GM21447 (cell line): ENCODE data around the gene COG7.
"Not testable (repeated sequence)": the region's sequence is repeated elsewhere in the genome, so short reads cannot be mapped to it uniquely, and the experiment has no call there.

Experiments
- ATAC-seq: cut with Tn5 transposase; IDR thresholded peaks from one replicate; pipeline ENCODE4 v1.9.1; 2021; ENCODE audit not compliant: unreplicated experiment

Gene COG7

DNA sequence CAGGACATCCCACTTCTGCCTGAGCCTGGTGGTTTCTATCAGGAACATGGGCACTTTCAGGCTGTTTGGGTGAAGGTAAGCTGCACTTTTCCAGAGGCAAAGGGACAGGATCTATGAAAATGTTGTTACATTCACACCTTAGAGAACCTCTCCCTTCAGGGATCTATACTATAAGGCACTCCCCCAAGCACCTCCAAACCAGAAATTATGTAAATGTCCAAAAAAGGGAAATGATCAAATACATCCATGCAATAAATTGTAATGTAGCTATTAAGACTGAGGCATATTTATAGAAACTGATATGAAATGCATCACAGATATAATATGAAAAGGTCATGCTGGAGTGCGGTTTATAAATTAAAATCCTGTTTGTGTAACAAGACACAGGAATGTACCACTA, 23.3 kb upstream of the COG7 start:
- no peak for ATAC-seq

DNA sequence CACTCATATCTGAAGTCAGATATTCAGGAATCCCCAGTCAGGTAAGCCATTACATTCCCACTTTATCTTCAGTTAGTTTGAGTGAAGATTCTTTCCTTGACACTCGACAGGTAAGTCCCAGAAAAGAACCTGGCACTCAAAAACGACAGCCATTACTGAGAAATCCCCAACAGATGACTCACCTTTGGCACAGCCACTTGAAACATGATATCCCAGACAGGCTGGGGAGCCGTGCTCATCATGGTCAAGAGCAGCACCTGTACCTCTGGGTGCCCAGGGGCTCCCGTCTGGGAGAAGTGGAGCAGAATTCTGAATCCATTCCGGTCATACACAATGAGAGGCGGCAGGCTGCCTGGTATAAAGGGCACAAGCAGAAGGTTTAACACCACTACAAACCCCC, 16.8 kb upstream of the COG7 start:
- ATAC-seq, result no peak

DNA sequence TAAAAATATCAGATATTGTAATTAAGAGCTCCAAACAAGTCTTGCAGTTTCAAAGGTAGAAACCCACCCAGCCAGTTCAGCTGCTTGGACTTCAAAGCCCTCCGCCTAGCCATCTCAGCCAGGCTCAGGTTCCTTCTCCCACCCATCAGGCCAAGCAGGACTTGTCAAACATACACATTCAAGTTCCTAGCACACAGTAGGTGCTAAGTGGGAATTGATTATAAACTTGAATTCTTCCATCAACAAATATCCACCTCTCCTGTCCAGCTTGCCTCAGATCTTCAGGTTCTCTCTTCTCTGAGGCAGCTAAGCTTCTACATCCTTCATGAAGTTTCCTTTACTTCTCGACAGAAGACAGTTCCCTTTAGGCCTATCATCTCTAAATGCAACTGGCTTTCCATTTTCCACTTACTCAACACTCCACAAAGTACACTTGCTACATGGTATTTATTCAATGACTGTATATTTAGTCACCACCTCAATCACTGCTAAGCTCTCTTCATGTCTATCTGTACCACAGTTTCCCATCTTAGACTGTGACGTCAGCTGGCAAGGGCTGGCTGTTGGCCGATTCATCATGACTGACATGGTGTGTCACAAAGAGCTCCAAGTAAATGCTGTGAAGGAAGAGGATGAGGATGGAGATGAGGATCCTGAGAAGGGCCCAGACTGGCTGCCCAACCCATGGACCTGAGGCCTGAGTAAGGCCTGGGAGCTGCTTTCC, 13.3 kb upstream of the COG7 start:
- no peak for ATAC-seq

- ATAC-seq, result no peak
Observed at GRCh38 chr16:23465179-23465578, 12.2 kb upstream of the COG7 start.

DNA sequence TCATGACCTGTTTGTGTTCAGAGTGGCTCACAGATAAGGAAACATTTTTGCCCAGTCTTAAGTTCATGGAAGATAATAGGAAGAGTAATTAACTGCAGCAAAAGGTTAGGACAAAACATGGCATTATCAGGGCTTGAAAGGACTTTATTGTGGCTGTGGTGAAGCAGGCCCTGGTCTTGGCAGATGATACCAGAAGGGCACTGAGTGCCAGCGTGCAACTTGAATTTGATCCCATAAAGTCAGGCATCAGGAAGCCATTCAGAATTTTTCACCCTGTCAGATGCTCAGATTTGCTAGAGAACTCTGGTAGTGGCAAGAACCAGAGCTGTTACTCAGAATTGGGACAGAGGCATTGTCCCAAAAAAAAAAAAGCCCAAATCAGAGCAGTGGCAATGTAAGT, 11.2 kb upstream of the COG7 start:
- no peak for ATAC-seq

GRCh38 chr16:23462994-23463393, 10.0 kb upstream of the COG7 start:
- not testable (repeated sequence) for ATAC-seq

DNA sequence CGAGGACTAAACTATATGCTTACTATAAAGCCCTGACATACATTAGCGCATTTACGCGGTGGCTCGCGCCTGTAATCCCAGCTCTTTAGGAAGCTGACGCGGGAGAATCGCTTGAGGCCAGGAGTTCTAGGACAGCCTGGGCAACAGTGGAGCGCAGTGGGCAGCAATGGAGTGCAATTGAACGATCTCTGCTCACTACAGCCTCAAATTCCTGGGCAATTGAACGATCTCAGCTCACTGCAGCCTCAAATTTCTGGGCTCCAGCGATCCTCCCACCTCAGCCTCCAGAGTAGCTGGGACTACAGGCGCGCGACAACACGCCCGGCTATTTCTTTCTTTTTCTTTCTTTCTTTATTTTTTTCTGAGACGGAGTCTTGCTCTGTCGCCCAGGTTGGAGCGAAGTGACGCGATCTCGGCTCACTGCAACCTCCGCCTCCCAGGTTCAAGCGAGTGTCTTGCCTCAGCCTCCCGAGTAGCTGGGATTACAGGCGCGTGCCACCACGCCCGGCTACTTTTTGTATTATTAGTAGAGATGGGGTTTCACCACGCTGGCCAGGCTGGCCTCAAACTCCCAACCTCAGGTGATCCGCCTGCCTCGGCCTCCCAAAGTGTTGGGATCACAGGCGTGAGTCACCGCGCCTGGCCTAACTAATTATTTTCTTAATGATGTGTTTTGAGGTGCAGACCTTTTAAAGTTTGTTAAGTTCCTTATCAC, 506 bp upstream of the COG7 start:
- ATAC-seq, result peak; percentile 8

DNA sequence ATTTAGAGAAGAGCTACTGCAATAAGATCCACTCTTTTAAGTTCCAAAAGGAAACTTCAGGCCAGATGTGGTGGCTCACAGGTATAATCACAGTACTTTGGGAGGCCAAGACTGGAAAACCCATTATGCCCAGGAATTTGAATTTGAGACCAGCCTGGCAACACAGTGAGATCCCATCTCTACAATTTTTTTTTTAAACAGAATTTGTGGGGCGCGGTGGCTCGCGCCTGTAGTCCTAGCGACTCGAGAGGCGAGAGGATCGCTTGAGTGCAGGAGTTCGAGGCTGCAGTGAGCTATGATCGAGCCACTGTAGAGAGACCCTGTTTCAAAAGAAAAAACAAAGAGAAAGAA, 793 bp downstream of the COG7 start:
- ATAC-seq, result no peak

GRCh38 chr16:23448392-23448791, 4.6 kb downstream of the COG7 start:
- no peak for ATAC-seq

DNA sequence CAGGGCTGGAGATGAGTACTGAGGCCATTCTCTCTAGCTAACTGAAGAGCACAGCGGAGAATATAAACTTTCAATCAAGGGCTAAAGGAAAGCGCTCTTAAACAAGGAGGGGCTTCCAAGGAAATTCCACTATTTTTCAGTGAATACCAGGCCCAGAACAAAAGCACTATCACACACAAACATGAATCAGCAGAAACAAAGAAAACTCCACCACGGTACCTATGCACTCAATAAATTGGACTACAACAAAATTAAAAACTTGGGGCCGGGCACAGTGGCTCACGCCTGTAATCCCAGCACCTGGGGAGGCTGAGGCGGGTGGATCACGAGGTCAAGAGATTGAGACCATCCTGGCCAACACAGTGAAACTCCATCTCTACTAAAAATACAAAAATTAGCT, 15.4 kb downstream of the COG7 start:
- ATAC-seq, result not testable (repeated sequence)

DNA sequence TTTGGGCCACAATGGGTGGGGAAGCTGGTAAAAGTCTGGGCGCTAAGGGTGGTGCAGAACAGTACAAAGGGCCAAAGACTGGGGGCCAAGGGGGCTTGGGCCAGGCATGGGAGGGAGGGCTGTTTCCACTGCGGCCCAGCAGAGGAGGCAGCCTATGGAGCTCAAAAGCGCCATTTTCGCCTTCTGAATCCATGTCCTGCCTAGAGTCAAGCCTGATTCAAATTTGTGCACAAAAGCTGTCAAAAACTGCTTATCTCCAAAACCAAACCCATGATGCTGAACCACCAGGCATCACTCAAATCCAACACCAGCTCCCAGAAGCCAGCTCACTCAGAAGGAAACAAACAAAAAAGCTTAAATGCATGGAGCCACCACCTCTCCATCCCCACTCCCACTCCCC, 16.0 kb downstream of the COG7 start:
- ATAC-seq, result no peak

DNA sequence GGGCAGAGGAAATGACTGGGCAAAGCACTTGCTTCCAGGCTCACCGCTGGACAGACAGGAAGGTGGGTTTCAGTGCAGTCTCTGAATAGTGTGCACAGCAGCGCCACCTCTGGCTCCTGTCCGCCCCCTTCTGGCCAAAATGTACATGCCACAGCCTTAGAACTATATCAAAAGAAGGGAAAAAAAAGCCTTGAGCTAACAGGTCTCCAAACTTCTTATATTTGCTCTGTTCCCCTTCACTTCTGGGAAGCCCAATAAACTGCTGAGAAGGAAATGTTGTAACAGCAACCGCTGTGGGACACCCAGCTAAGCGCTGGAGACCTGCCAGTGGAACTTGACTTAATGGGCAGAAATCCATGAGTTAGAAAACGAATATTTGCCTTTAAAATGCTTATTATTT, 17.5 kb downstream of the COG7 start:
- no peak for ATAC-seq

DNA sequence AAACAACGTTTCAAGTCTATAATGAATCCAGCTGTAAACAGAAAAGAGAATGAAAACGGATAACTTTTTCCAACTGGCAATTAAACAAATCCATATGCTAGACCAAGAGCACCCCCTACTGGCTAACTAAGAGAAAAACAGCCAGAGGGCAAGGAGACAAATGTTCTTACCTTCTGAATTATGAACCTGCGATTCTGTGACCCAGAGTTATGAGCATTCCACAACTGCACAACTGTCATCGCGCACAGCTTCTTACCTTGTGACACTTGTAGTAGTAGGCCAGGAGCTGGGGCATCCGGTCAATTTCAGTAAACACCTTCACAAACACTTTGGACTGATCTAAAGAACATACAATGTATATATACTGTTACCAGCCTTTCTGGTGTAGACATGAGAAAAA, 18.6 kb downstream of the COG7 start:
- ATAC-seq, result no peak

DNA sequence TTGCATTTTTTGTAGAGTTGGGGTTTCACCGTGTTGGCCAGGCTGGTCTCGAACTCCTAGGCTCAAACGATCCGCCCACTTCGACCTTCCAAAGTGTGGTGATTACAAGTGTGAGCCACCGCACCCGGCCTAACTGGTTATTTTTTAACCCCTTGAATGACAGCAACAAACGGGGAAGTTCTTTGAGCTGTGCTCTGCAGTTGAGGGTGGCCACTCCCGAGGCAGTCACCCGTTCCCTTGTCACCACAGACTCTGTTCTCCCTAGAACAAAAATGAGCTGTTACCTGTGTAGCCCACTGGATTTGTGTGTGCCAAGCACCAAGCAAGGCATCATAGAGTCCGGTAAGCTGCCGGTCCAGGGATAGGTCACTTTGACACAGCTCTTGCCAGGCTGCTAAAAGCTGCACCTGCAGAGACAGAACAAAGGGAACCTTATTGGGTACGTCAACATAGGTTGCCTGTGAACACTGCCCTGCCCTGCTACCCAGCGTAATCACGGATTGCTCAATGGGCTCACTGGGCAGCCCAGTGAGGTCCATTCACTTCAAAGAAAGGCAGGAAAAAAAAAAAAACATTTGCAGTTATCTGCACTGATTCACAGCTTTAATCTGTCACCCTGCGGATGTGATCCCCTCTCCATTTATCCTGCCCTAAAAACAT, 19.6 kb downstream of the COG7 start:
- ATAC-seq, result no peak

GRCh38 chr16:23432176-23433128, 20.5 kb downstream of the COG7 start:
- ATAC-seq, result no peak

GRCh38 chr16:23428351-23428750, 24.6 kb downstream of the COG7 start:
- ATAC-seq, result no peak

GRCh38 chr16:23424292-23424958, 28.6 kb downstream of the COG7 start:
- no peak for ATAC-seq

DNA sequence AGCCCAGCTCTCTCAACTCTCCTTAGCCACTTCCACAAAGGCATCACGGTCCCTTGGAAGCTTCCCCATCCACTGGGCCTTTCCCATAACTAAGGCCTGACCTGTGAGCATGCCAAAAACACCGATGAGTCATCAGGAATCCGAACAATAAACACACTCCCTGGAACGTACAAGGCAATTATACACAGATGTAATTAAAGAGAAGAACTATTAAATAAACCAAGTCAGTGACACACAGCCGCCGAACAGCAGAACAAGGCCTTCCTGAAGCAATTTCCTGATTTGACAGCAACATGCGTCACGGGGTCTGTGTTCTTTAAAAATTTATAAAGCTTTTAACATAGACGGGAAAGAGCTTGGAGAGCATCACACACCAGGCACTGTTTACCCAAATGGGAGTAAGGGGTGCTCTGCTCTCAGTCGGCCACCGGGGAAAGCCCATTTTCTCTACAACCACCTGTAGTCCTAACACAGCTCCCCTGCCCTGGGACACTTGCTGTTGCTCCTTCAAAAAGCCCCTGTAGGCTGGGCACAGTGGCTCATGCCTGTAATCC, 29.4 kb downstream of the COG7 start:
- no peak for ATAC-seq

DNA sequence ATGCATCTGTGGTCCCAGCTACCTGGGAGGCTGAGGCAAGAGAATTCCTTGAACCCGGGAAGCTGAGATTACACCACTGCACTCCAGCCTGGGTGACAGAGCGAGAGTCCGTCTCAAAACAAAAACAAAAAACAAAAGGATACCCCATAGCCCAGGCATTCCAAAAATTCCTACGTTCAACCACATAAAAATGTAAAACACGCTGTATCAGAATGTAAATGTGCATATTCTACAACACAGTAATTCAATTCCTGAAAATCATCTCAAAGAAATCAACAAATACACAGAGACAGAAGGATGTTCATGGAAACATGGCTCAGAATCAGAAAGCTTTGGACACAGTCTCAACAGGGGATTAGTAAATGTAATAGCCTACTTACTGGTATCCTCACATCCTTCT, 33.0 kb downstream of the COG7 start:
- ATAC-seq, result no peak

DNA sequence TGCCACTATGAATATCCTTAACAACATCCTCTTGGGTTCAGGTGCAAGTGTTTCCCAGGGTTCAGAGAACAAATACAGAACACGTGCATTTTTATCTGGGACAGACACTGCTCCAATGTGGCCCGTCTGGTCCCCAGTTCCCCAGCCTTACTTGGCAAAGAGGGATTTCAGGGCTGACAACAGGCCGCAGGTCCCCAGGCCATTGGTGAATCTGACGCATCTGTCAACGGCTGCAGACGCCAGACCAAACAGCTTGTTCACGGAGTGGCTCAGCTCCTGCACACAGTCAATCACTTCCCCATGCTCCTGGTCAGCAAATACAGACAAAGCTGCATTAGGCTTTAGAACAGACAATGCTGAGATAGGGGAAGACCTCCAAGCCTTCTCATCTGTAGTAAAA, 36.2 kb downstream of the COG7 start:
- no peak for ATAC-seq
